ENCODE data around the gene SYT14.

- TF ChIP-seq CTCF (IDR thresholded peaks at IDR 0.05; ENCODE audit: insufficient read depth, low read length), result no peak
- TF ChIP-seq POLR2AphosphoS5 (IDR thresholded peaks at IDR 0.05; ENCODE audit: low read depth), result no peak
- TF ChIP-seq REST (IDR thresholded peaks at IDR 0.05; ENCODE audit: insufficient replicate concordance, low read depth), result no peak
Observed at GRCh38 chr1:209931141-209931540, 6.9 kb upstream of the SYT14 start.

Data from HL-60 (cell line).